ELF-1 (cell line): Measurements from ENCODE around the gene FAM83G.

Experiments
- DNase-seq: peaks from one replicate; pipeline ENCODE4 v3.0.0-alpha.2; 2016; ENCODE audit warnings: low read depth, low spot score

Gene FAM83G

DNA sequence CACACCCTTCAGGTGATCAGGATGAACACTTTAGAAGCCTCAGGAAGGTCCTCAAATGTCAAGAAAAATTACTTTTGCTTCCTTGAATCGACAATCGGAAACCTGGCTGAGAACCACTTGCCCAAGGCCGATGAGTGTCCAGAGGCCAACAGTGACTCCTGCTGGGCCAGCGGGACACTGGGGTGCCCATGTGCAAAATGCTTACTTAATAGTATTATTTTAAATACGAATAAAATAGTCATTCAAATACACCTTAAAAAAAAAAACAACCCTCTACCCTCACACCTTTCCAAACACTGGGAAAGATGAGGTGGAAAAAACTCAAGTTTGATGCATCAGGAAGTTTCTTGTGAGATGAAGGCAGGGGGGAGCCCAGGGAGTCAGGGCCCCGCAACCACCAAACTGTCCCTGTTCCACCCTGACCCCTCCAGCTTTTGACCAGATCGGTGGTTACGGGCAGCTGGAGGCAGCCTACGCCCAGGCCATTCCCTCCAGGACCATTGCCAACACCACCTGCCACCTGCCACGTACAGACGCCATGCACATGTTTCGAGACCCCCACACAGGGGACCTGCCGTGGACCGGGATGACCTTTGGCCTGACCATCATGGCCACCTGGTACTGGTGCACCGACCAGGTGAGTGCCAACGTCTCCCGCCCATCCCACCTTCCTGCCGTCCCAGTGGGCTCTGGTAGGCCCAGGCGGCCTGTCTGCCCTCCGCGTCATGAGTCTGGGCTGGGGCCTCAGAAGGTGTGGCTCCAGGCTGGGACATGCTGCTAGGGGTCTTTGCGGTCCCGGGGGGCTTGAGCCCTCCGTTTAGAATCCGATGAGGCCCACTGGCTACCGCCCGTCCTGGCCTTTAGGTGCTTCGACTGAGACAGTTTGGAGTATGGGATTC is 33.7 kb downstream of the FAM83G start:
- DNase-seq: no peak

DNA sequence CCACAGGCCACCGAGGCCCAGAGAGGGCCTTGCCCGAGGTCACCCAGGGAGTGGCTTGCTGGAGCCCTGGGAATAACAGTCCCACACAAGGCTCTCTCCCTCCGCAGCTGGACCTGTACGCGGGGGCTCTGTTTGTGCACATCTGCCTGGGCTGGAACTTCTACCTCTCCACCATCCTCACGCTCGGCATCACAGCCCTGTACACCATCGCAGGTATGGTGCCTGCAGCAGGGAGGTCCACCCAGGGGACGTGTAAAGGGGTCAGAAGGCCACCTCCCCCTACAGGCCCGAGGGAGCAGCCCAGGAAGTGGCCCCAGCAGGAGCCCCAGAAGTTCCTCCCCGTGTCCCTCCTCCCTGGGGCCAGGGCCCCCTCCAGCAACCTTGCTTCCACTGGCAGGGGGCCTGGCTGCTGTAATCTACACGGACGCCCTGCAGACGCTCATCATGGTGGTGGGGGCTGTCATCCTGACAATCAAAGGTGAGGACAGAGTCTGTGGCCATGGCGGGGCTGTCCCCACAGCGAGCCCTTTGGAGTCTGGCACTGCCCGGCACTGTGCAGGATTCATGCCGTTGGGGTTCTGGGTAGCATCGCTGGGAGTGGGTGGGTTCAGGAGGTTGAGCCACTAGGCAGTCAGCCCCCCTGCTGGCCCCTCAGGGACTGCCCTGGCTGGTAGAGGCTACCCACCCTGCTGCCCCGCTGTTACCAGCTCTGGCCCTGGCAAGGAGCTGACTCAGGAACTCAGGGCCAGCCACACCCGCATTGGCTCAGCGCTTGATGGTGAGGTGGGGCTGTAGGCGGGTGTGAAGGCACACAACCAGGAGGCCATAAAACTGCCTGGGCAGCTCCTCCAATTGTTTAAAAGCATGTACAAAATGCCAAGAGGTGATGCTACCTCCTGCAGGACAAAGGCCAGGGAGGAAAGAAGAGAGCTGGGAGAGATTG is 35.3 kb downstream of the FAM83G start:
- no peak for DNase-seq

DNA sequence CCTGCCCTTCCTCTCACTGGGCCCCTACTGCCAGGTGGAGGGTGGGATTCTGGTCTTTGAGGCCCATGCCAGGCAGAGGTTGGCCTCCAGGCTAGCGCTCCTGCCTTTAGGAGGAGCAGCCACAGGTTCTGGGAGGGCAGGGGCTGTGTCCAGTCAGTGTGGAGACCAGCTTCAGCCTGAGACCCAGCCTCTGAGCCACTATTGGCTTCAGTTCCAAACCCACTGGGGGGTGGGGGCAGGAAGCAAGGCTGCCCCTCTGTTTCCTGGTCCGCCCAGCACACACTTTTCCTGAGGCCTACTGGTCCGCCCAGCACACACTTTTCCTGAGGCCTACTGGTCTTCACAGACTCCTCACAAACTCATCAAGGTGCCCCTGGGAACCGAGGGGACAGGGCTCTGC is 36.2 kb downstream of the FAM83G start:
- no peak for DNase-seq

DNA sequence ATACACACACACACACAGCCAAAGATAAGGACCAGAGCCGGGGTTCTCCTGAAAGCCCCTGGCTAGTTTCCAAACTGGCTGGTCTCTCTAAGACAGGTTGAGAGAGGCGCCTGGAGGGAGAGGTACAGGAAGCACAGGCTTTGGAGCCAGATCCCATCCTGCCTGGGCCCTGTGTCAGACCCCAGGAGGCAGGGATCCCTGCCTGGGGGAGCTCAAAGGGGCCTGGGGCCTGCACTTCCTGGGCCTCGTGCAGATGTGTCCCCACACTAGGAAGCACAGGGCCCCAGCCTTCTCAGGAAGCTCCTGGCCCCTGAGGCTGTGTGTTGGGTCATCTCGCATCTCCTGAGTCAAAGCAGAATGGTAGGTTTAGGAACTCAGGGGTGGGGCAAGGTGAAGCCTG is 36.6 kb downstream of the FAM83G start:
- DNase-seq: peak; percentile 76

DNA sequence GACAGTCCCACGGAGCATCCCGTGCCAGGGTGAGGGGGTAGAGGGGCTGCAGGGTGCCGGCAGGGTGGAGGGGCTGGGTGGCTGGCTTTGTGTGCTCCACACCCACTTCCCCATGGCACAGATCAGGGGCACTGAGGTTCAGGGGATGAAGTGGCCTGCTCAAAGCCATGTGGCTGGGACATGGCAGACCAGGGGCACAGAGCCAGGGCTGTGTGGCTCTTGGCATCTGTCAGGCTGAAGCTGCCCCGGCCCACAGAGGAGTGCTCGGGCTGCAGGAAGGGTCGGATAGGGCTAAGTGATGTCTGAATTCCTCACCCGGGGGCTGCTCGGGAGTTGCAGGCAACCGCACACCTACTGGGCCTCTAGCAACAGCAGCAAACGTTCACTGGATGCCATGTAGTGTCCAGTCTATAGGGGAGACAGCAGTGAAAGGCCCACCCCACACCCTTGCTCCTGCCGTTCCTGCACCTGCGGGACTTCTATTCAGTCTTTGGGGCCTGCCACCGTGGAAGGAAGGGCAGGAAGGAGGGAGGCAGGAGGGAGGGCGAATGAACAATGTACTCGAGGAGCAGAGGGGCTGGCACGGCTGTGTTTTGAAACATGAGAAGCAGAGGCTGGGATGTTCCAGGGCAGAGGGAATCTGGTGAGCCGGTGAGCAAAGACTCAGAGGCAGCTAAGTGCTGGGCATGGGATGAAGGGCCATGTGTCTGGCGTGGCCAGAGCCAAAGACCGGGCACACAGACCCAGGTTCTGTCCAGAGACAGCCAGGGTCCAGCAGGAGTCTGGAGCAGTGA is 37.5 kb downstream of the FAM83G start:
- no peak for DNase-seq

GRCh38 chr17:18965530-18966236 is 38.9 kb downstream of the FAM83G start:
- DNase-seq: no peak

DNA sequence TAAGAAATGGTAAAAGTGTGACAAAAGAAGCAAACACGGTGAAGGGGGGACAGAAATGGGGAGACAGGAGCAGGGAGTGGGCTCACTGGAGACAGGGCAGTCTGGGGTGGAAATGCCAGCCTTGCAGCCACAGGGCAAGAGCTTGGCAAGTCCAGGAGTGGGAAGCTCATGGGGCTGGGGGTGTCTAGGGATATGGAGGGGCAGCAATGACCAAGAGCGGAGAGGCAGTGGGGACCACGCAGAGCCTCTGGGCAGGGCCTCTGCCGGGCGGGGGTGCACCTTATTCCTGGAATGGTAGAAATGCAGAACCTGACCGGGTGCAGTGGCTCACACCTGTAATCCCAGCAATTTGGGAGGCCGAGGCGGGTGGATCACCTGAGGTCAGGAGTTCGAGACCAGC is 40.0 kb downstream of the FAM83G start:
- DNase-seq: no peak

- no peak for DNase-seq
Measured at GRCh38 chr17:18964018-18964351, 40.6 kb downstream of the FAM83G start.

DNA sequence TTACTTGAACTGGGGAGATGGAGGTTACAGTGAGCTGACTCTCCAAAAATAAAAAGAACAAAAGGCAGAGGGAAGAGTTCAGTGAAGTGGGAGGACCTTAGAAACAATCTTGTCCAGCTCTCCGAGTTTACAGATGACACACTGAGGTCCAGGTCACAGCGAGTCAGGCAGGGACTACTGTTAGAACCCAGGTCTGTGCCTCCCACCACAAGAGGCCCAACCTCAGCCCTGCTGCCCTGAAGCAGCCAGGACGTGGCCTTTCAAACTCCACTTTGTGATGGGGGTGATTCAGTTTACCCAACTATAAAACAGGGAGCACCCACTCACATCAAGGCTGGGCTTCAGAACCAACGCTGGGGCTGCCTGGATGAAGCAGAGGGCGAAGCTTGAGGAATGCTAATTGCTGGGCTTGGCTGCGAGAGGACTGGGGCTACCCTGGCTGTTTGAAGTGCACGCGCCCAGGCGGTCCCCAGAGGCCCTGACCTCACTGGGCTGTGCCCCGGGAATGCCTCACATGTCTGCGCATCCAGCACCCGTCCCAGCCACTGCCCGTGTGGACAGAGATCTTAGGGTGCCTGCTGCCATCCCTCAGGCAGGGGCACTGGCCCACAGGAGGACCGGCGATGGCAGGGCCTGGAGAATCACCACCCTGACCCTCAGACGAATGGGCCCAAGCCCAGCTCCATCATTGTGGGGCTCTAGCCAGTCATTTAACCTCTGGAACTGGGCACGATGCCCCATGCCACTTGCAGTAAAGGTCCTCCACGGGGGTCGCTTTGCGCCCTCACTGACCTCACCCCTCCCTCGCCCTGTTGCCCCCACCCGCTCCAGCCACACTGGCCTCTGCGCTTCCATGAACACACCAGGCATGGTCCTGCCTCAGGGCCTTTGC is 41.2 kb downstream of the FAM83G start:
- no peak for DNase-seq

DNA sequence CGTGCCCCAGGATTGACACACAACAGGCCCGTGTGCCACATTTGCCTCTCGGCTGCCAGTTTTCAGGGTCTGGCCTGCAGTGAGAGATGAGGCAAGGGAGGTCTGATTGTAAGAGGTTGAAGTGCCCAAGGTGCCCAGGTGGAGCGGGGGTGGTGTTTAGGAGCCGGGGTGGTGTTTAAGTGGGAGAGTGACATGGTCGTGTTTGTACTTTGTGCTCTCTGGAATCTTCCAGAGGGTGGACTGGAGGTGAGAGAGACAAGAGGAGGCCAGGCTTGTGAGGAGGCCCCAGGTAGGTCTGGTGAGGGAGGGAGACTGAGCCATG is 42.1 kb downstream of the FAM83G start:
- DNase-seq: no peak

DNA sequence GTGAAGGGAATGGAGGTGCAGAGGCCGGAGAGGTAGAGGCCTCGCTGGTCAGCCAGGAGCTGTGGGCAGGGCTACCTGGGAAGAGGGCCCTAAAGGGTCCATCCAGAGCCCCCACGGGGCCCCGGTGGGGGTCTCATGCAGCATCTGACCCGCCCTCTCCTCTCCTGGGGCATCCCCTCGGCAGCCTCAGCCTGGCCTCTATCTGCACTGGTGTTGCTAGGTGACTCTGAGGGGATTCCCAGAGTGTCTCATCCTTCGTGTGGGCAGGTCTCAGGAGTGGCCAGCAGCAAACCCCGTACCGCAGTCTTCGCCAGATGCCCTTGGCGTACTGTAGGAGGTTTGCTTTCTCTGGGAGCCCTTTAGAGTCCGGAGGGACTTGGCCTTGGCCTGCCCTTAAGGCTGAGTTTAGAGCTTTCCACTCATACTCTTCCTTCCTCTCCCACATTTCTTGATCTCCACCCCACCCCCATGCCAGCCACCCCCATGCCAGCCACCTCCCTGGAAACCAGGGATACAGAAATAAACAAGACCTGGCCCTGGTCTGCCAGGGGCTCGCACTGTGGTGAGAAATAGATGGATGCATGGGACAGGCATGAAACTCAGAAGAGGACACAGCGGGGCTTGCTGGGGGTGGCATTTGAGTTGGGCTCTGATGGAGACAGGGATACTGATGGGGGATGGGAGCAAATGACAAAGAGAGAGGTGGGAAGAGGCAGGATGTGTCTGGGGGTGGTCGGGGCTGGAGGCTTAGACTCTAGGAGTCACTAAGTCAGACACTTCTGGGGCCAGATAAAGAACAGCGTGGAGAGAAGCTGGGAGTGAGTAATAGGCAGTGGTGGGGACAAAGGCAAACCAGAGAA is 42.7 kb downstream of the FAM83G start:
- peak; percentile 38 for DNase-seq

- DNase-seq: peak; percentile 95
Measured at GRCh38 chr17:18960803-18961511, 43.6 kb downstream of the FAM83G start.

- peak; percentile 68 for DNase-seq
Measured at GRCh38 chr17:18960241-18960665, 44.3 kb downstream of the FAM83G start.

DNA sequence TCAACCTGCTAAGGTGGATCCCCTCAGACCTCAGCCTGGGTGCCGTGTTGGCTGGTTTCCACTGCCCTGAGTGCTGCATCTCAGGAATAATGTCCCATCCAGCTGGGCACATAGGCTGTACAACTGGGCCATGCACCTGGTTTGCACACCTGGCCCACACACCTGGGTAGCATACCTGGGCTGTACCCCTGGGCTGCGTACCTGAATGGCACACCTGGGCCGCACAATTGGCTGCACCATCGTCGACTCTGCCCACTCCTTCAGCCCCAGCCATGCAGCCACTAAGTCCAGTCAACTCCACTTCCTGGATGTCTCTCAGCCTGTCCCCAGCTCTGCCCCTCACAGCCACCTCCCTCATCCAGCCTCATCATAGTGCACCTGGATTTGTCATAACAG is 44.7 kb downstream of the FAM83G start:
- DNase-seq: no peak

DNA sequence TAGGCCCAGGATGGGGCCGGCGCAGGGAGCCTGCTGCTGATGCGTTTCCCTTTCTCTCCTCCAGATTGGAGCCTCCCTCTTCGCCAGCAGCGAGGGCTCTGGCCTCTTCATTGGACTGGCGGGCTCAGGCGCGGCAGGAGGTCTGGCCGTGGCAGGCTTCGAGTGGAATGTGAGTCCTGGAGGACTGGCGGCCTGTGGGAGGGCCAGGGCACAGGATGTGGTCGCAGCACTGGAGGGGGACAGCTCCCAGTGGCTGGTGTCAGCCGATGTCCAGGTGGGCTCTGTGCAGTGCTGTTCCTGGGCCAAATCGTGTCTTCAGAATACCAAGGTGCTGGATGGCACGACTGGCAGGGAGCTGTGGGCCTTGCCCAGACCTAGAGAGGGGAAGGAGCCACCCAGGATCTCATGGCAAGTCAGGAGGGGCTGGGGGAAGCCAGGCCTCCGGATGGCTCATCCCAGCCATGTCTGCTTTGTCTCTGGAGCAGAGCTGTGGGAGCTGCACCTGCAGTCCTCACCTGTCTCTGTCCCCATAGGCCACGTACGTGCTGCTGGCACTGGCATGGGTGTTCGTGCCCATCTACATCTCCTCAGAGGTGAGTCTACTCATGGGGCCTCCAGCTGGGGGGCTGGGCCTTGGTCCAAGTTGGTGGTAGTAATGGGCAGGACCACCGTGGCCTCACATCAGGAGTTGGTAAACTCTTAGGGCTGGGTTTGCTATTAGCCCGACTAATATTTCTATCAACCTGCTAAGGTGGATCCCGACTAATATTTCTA is 45.3 kb downstream of the FAM83G start:
- DNase-seq: peak; percentile 51

GRCh38 chr17:18958611-18959010 is 46.0 kb downstream of the FAM83G start:
- no peak for DNase-seq

DNA sequence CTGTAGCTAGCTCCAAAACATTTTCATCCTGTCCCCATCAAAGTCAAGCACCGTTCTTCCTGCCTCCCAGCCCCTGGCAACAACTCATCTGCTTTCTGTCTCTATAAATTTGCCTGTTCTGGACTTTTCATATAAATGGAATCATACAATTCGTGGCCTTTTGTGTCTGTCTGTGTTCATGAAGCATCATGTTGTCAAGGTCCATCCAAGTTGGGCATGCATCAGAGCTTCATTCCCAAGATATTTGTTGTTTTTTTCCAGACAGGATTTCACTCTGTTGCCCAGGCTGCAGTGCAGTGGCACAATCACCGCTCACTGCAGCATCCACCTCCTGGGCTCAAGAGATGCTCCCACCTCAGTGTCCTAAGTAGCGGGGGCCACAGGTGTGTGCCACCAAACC is 46.7 kb downstream of the FAM83G start:
- DNase-seq: no peak

DNA sequence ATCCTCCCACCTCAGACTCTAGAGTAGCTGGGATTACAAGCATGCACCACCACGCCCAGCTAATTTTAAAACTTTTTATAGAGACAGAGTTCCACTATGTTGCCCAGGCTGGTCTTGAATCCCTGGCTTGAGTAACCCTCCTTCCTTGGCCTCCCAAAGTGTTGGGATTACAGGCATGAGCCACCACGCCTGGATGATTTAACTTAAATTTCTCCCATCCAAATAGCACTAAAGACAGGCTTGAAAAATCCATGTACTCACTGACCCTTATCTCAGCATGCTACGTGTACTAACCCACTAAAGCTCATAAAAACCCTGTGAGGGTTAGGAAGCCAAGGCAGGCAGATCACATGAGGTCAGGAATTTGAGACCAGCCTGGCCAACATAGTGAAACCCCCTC is 48.0 kb downstream of the FAM83G start:
- DNase-seq: no peak
